Measurements from ENCODE around the gene HYCC2. TPM values are rescaled to one million over a fixed set of nuclear protein-coding genes. Genes with fewer than 3 reads are reported as not detected.

HYCC2 gene
- polyA plus RNA-seq (2013, experiment 1 of 2): 4.2 TPM
- polyA plus RNA-seq (2013, experiment 2 of 2): 4.4 TPM

DNA sequence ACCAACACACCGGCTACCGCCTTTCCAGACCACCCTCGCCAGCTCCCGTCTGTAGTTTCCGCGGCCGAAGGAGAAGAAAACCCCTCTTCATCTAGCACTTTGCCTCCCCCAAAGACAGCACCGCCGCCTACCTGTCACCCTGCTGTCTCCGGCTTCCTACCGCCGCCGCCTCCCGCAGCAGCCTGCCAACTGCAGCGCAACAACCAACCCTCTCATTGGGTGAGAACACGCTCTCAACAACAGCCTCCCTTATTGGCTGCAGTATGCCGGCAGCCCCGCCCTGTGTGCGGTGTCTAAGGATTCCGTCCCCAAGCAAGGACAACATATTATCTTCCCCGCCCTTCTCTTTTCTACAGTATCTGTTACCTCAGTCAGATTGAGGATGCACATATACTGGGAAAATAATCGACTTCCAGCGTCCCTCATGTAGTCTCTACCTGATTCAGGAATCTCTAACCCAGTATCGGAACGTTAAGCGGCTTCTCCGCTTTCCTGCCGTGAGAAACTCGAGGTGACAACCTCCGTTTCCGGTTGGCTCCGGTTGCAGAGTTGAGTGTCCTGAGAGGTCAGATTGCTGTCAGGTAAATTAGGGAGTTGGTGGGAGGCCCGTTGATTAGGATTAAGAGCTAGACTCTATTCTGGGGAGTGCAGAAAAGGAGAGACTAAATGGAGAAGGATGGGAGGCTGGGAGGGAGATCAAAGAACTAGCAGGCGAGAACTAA lies at the start of gene HYCC2, which contains the start of gene NDUFB3:
Gene HYCC2 (minus strand): TSS at position 193 of the 722 bp plus-strand sequence. CDS start 47,662 bp downstream, outside the sequence.
Gene NDUFB3 (plus strand): TSS at position 523 of the 722 bp plus-strand sequence. CDS start 6,882 bp downstream, outside the sequence.
- Histone ChIP-seq H2BK5ac (ENCODE audit: low read length) (no peak within 1 kb of the TSS), H3K79me1 (ENCODE audit: low read depth, low read length) (peaks cover 2% of the 10 kb centered on the region), H4K8ac (ENCODE audit: low read depth, low read length) (no peak within 1 kb of the TSS), H2BK15ac (ENCODE audit: low read length) (no peak within 1 kb of the TSS), H4K91ac (ENCODE audit: low read depth, low read length, poor library complexity) (no peak within 1 kb of the TSS), H3K36me3 (replicated peaks in 1 of 2; ENCODE audit: control insufficient read depth in 2 of 2, insufficient read depth in 2 of 2, low read length in 2 of 2) (no peaks in the 10 kb centered on the region), H3K4me3 (ENCODE audit: low read length in 2 of 2) (peak within 1 kb of the TSS; percentile 70 to 88), H3K9me3 (replicated peaks in 1 of 2; ENCODE audit: control insufficient read depth in 2 of 2, insufficient read depth in 1 of 2, low read depth in 1 of 2, low read length in 2 of 2) (no peaks in the 10 kb centered on the region), H3K4me2 (ENCODE audit: insufficient read depth, low read length, poor library complexity, severe bottlenecking) (peak within 1 kb of the TSS; percentile 79), H3K27ac (replicated peaks; ENCODE audit: low read length) (peak within 1 kb of the TSS; percentile 38), H3K4ac (ENCODE audit: low read length) (no peak within 1 kb of the TSS), H3K23ac (ENCODE audit: low read depth, low read length, poor library complexity) (no peak within 1 kb of the TSS), H3K27me3 (ENCODE audit: control insufficient read depth in 3 of 3, insufficient read depth in 3 of 3, low read depth in 1 of 3, low read length in 3 of 3) (no peaks in the 10 kb centered on the region), H3K14ac (ENCODE audit: low read length) (no peak within 1 kb of the TSS), H2AFZ (ENCODE audit: low read length) (peak within 1 kb of the TSS; percentile 84), H3K4me1 (ENCODE audit: control insufficient read depth in 2 of 2, insufficient read depth in 1 of 2, low read depth in 1 of 2, low read length in 2 of 2) (peaks cover 3 to 13% of the 10 kb centered on the region in 2 donors), H3K18ac (ENCODE audit: low read length) (peak within 1 kb of the TSS; percentile 13), H2AK5ac (ENCODE audit: low read depth, low read length) (no peak within 1 kb of the TSS), H2BK12ac (ENCODE audit: low read length) (no peak within 1 kb of the TSS), H2BK120ac (ENCODE audit: low read depth, low read length) (no peak within 1 kb of the TSS), H3K9ac (ENCODE audit: low read depth, low read length, poor library complexity) (peak within 1 kb of the TSS; percentile 89)
- WGBS, 2 donors (ENCODE audit: extremely low coverage in 2 of 2, insufficient read length in 2 of 2, insufficient replicate concordance in 1 of 2): no CpG with 5 or more reads among the region's 34 CpGs
- DNase-seq (ENCODE audit: low spot score): peak; percentile 95

DNA sequence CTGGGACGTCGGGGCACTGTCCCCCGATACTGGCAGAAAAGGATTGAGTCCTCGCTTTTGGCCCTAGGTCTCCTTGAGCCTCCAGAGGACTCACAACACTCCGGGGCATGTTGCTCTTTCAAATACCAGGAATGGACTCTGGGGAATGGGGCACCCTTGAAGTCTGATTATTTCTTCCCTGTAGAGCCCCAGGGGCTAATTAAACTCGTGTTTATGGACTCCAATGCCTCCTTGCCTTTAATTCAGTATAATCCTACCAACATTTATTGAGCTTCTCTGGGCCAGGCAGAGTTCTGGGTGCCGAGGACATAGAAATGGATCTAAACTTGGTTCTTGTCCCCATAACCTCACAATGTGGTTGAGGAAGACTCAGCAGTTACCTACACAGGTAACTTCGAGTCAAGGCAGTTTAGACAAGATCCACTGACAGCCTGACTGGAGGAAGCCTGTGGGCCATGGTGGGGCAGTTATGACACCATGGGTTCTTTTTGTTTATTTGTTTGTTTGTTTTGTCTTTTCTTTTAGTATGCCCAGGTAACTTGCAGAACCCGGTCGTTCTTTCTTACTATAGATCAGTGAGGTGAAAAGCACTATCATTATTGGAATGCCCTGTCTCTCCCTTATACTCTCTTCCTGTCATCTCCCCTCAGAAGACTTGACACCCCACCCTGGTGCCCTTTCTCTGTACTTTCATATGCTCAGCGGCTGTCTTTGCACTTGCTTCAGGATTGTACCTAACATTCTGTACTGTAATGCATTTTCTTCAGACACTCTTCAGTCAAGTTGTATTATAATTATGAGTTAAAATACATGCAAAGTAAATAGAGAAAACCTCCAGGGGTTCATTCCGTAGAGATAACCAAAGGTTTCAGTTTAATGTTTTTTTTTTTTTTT lies 47.7 kb upstream of the HYCC2 start:
- DNase-seq (ENCODE audit: low spot score): no peak
- Histone ChIP-seq H3K9me3 (replicated peaks in 1 of 2; ENCODE audit: control insufficient read depth in 2 of 2, insufficient read depth in 1 of 2, low read depth in 1 of 2, low read length in 2 of 2) (peaks cover 0 to 2% of the 10 kb centered on the region in 2 donors), H3K36me3 (replicated peaks in 1 of 2; ENCODE audit: control insufficient read depth in 2 of 2, insufficient read depth in 2 of 2, low read length in 2 of 2) (no peaks in the 10 kb centered on the region), H2AK5ac (ENCODE audit: low read depth, low read length) (no peak overlapping the region), H3K18ac (ENCODE audit: low read length) (no peak overlapping the region), H3K4me2 (ENCODE audit: insufficient read depth, low read length, poor library complexity, severe bottlenecking) (peak overlapping the region; percentile 37), H3K23ac (ENCODE audit: low read depth, low read length, poor library complexity) (peak overlapping the region; percentile 92), H3K4ac (ENCODE audit: low read length) (no peak overlapping the region), H3K27me3 (ENCODE audit: control insufficient read depth in 3 of 3, insufficient read depth in 3 of 3, low read depth in 1 of 3, low read length in 3 of 3) (peaks cover 0 to 5% (median 0%) of the 10 kb centered on the region in 3 experiments), H3K4me1 (ENCODE audit: control insufficient read depth in 2 of 2, insufficient read depth in 1 of 2, low read depth in 1 of 2, low read length in 2 of 2) (peaks cover 4% of the 10 kb centered on the region in 2 donors), H3K79me1 (ENCODE audit: low read depth, low read length) (no peaks in the 10 kb centered on the region), H3K9ac (ENCODE audit: low read depth, low read length, poor library complexity) (no peak overlapping the region), H3K14ac (ENCODE audit: low read length) (no peak overlapping the region), H2BK120ac (ENCODE audit: low read depth, low read length) (no peak overlapping the region), H4K8ac (ENCODE audit: low read depth, low read length) (no peak overlapping the region), H3K27ac (replicated peaks; ENCODE audit: low read length) (no peak overlapping the region), H2BK15ac (ENCODE audit: low read length) (no peak overlapping the region), H2AFZ (ENCODE audit: low read length) (peak overlapping the region; percentile 47), H2BK12ac (ENCODE audit: low read length) (no peak overlapping the region), H4K91ac (ENCODE audit: low read depth, low read length, poor library complexity) (no peak overlapping the region), H3K4me3 (ENCODE audit: low read length in 2 of 2) (peak overlapping the region in 1 of 2 donors; percentile 50), H2BK5ac (ENCODE audit: low read length) (no peak overlapping the region)
- WGBS, 2 donors (ENCODE audit: extremely low coverage in 2 of 2, insufficient read length in 2 of 2, insufficient replicate concordance in 1 of 2): no CpG with 5 or more reads among the region's 12 CpGs

GRCh38 chr2:201118121-201118960 lies 46.9 kb upstream of the HYCC2 start:
- H2AK5ac ChIP-seq (ENCODE audit: low read depth, low read length): peak overlapping the region; percentile 43
- H2BK5ac ChIP-seq (ENCODE audit: low read length): no peak overlapping the region
- H3K9me3 ChIP-seq (replicated peaks in 1 of 2; ENCODE audit: control insufficient read depth in 2 of 2, insufficient read depth in 1 of 2, low read depth in 1 of 2, low read length in 2 of 2): peaks cover 0 to 2% of the 10 kb centered on the region in 2 donors
- H2BK120ac ChIP-seq (ENCODE audit: low read depth, low read length): no peak overlapping the region
- H3K36me3 ChIP-seq (replicated peaks in 1 of 2; ENCODE audit: control insufficient read depth in 2 of 2, insufficient read depth in 2 of 2, low read length in 2 of 2): no peaks in the 10 kb centered on the region
- WGBS, 2 donors (ENCODE audit: extremely low coverage in 2 of 2, insufficient read length in 2 of 2, insufficient replicate concordance in 1 of 2): no CpG with 5 or more reads among the region's 48 CpGs
- no peak overlapping the region for H3K9ac ChIP-seq (ENCODE audit: low read depth, low read length, poor library complexity)
- peak overlapping the region in 1 of 2 donors; percentile 50 for H3K4me3 ChIP-seq (ENCODE audit: low read length in 2 of 2)
- DNase-seq (ENCODE audit: low spot score): no peak
- no peak overlapping the region for H3K14ac ChIP-seq (ENCODE audit: low read length)
- H3K79me1 ChIP-seq (ENCODE audit: low read depth, low read length): no peaks in the 10 kb centered on the region
- H2BK15ac ChIP-seq (ENCODE audit: low read length): no peak overlapping the region
- H3K27ac ChIP-seq (replicated peaks; ENCODE audit: low read length): no peak overlapping the region
- peak overlapping the region; percentile 47 for H2AFZ ChIP-seq (ENCODE audit: low read length)
- H3K27me3 ChIP-seq (ENCODE audit: control insufficient read depth in 3 of 3, insufficient read depth in 3 of 3, low read depth in 1 of 3, low read length in 3 of 3): peaks cover 0 to 5% (median 0%) of the 10 kb centered on the region in 3 experiments
- H4K8ac ChIP-seq (ENCODE audit: low read depth, low read length): no peak overlapping the region
- peak overlapping the region; percentile 37 for H3K4me2 ChIP-seq (ENCODE audit: insufficient read depth, low read length, poor library complexity, severe bottlenecking)
- H4K91ac ChIP-seq (ENCODE audit: low read depth, low read length, poor library complexity): no peak overlapping the region
- H3K4ac ChIP-seq (ENCODE audit: low read length): no peak overlapping the region
- H3K18ac ChIP-seq (ENCODE audit: low read length): peak overlapping the region; percentile 82
- H2BK12ac ChIP-seq (ENCODE audit: low read length): peak overlapping the region; percentile 49
- H3K4me1 ChIP-seq (ENCODE audit: control insufficient read depth in 2 of 2, insufficient read depth in 1 of 2, low read depth in 1 of 2, low read length in 2 of 2): peaks cover 0 to 2% of the 10 kb centered on the region in 2 donors
- H3K23ac ChIP-seq (ENCODE audit: low read depth, low read length, poor library complexity): peak overlapping the region; percentile 92

All from neuronal stem cell (in vitro differentiated cells).